Testis (tissue), 2 donors: ENCODE data around the gene ELMO3.

Source experiments
- CTCF ChIP-seq, 3 experiments: fragments of 450-650 bp in 2 of 3; fragments of 200-600 bp in 1 of 3; sonication (generic) in 1 of 3; IDR thresholded peaks; one replicate each; pipeline ENCODE4 v1.5.1; 2016 to 2019; ENCODE audit warnings: antibody characterized with exemption in 3 of 3, mild to moderate bottlenecking in 2 of 3, moderate library complexity in 1 of 3
- POLR2A ChIP-seq: fragments of 450-650 bp; IDR thresholded peaks from one replicate; pipeline ENCODE4 v1.6.1; 2017; ENCODE audit warnings: antibody characterized with exemption, mild to moderate bottlenecking, moderate library complexity

- TF ChIP-seq CTCF (IDR thresholded peaks at IDR 0.05): no peak
- no peak for TF ChIP-seq POLR2A
These were observed 50.5 kb downstream of the ELMO3 start for GRCh38 chr16:67249178-67250044.
